GM18868 (cell line): ENCODE measurements around the gene TMEM175.

Source experiments
- ATAC-seq: cut with Tn5 transposase; IDR thresholded peaks from one replicate; pipeline ENCODE4 v1.9.1; 2021; ENCODE audit warnings: mild to moderate bottlenecking, moderate library complexity; ENCODE audit not compliant: unreplicated experiment

The TMEM175 gene

DNA sequence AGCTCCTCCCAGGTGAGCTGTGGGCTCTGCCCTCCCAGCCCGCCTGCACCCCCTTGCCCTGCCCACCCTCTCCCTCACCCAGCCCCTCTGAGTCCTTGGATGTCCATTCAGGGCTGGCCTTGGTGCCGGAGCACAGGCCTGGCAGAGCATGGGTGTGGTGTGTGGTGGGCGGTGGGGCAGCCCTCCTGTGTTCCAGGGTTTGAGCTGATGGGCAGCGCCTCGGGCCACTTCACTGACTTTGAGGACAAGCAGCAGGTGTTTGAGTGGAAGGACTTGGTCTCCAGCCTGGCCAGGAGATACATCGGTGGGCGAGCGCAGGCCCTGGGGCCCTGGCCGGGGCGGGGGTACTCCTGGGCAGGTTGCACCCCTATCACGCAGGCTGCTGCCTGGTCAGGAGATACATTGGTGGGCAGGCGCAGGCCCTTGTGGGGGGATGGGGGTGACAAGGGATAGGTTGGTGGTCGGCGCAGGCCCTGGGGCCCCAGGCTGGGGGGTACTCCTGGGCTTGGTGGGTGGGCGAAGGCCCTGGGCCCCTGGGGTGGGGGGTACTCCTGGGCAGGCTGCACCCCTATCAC lies 68.5 kb downstream of the TMEM175 start:
- ATAC-seq, result no peak

DNA sequence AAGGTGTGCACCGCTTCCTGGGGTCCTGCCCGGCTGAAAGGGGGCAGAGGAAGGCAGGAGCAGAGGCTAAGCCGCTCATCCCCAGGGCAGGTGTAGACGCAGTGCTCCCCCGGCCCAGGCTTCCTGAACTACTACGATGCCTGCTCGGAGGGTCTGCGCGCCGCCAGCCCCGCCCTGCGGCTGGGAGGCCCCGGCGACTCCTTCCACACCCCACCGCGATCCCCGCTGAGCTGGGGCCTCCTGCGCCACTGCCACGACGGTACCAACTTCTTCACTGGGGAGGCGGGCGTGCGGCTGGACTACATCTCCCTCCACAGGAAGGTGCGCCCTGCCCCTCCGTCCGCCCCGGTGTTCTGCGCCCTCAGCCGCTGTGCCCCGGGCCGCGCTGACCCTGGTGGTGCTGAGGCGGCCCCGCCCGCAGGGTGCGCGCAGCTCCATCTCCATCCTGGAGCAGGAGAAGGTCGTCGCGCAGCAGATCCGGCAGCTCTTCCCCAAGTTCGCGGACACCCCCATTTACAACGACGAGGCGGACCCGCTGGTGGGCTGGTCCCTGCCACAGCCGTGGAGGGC lies 69.4 kb downstream of the TMEM175 start:
- no peak for ATAC-seq

DNA sequence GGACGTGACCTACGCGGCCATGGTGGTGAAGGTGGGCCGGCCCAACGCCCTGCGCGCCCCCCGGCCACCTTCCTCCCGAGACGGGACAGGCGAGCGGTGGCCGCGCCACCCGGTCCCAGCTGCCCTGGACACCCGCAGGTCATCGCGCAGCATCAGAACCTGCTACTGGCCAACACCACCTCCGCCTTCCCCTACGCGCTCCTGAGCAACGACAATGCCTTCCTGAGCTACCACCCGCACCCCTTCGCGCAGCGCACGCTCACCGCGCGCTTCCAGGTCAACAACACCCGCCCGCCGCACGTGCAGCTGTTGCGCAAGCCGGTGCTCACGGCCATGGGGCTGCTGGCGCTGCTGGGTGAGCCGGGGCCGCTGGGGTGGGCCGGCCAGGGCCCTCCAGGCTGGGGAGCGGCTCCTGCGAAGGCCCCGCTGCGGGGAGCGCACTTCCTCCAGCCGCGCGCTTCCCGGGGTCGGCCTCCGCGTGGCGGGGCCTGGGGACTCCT lies 69.9 kb downstream of the TMEM175 start:
- no peak for ATAC-seq

- no peak for ATAC-seq
Measured at GRCh38 chr4:1002631-1003251, 70.5 kb downstream of the TMEM175 start.

- no peak for ATAC-seq
Measured at GRCh38 chr4:1003271-1004070, 71.2 kb downstream of the TMEM175 start.

GRCh38 chr4:1004071-1004418 lies 71.8 kb downstream of the TMEM175 start:
- ATAC-seq, result no peak

DNA sequence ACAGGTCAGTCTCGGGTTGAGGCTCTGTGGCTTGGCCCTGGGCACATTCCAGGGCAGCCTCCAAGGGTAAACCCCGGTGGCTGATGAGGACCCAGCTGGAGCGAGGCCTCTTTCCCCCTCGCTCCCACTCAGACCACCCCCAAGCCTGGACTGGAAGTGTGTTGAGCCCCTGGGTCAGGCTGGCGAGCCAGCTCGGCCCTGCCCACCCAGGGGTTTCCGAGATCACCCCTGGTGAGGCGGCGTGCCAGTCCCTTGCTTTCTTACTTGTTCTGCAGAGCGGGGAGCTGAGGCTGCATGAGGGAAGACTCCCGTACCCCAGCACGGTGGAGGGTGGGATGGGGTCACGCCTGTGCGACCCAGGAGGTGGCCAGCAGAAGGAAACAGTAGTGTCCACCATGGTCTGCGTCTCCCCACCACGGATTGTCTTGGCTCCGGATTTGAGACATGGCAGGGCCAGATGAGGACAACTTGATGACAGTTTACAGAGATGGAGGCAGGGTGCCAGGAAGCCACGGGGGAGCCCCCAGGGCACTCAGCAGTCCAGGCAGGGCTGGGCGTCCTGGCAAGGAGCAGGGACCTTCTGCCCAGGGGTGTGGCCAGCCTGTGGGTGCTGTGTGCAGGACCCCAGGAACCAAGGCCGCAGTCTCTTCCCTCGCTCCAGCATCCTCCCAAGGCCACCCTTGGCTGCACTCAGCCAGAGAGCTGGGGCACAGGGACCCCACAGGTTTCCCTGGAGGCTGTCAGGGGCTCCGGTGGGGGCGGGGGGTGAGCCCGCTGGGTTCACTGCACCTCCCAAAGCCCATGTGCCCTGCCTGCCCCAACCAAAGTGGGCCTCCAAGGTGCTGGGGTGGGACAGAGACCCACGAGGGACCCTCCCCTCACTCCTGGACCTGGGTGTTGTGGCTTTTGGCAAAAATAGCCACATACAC lies 72.6 kb downstream of the TMEM175 start:
- ATAC-seq, result no peak

DNA sequence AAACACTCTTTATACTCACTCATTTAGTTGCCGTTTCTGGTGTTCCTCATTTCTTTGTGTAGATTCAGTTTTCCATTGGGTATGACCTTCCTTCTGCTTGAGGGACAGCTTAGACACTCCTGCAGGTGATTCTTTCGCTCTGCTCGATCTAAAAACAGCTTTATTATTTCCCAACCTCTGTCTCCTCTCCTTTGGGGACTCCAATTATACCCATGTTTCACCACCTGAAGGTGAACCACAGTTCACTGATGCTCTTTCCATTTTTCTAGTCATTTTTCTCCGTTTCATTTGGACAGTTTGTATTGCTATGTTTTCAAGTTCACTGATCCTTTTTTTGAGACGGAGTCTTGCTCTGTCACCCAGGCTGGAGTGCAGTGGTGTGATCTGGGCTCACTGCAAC lies 74.6 kb downstream of the TMEM175 start:
- ATAC-seq, result no peak
